ENCODE data around the gene TYMP. TPM values are rescaled to one million over a fixed set of nuclear protein-coding genes. Genes with fewer than 3 reads are reported as not detected.

The TYMP gene
- total and polyA plus RNA-seq, 2 of the 8 experiments (the other 6 are each of a cell fraction or from before 2014, with no cell fraction given), result 0.43 to 0.48 TPM

DNA sequence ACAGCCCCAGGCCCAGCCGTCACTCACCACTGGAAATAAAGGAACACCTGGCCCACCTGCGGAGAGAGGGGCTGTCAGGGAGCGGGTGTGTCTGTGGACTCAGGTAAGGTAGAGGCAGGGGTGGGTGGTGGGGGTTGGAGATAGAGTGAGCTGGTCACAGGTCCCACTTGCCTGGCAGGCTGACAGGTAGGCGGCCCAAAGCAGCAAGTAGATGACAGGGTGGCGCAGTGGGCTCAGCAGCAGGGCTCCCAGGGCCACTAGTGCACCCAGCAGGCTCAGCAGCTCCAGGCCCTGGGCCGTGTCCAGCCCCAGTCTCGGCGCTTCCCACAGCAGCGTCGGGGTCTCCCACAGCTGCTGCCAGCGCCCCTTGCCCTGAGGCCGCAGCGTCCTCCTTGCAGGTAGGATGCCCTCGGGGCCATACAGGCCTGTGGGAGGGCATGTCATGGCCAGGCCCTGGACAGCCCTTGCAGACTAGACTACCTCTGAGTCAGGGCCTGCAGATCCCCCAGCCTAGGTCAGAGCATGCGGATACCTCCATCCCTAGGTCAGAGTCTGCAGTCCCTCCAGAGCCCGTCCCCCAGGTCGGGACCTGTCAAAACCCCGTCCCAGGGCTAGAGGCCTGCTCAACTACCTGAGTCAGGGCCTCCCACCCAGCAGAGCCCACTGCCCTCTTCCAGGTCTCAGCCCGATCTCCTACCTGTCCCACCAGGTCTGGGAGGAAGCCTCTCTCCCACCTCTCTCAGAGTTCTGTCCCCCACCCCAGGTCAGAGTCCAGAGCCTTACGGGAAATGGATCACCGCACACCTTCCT, 23.0 kb downstream of the TYMP start:
- Histone ChIP-seq H2AK5ac (ENCODE audit: low read depth, low read length) (no peak overlapping the region), H3K14ac (ENCODE audit: insufficient read length) (no peak overlapping the region), H3K36me3 (ENCODE audit: control insufficient read depth in 2 of 4, insufficient read depth in 4 of 4, low read length in 3 of 4) (peaks cover 0 to 15% (median 0%) of the 10 kb centered on the region in 4 experiments; a peak in 3 of 8 replicates), H2AFZ (ENCODE audit: low read length) (peak overlapping the region; percentile 98; the same call in 1 of the 2 replicates), H4K20me1 (replicated peaks in 1 of 2; ENCODE audit: control insufficient read depth in 1 of 2, insufficient read depth in 2 of 2, low read length in 2 of 2) (peaks cover 0 to 18% of the 10 kb centered on the region in 2 experiments), H3K56ac (replicated peaks; ENCODE audit: insufficient read length, low read depth, low read length) (peak overlapping the region; percentile 77), H3K4me2 (ENCODE audit: insufficient read depth in 1 of 2, low read depth in 2 of 2, low read length in 2 of 2) (peak overlapping the region; percentile 65 to 96), H3K9me3 (ENCODE audit: insufficient read depth in 2 of 2, low read depth in 1 of 2, low read length in 1 of 2) (no peaks in the 10 kb centered on the region), H3K23ac (ENCODE audit: insufficient read length) (no peak overlapping the region), H4K91ac (replicated peaks; ENCODE audit: insufficient read length, low read length) (no peak overlapping the region), H2BK120ac (replicated peaks; ENCODE audit: low read depth, low read length) (no peak overlapping the region), H2BK15ac (ENCODE audit: low read length) (no peak overlapping the region), H3K4me1 (replicated peaks in 1 of 4; ENCODE audit: control insufficient read depth in 3 of 4, insufficient read depth in 4 of 4, low read length in 3 of 4) (peaks cover 2 to 8% (median 5%) of the 10 kb centered on the region in 4 experiments), H3K4me3 (ENCODE audit: extremely low read depth in 1 of 4, insufficient read depth in 2 of 4, low read depth in 3 of 4, low read length in 4 of 4) (peak overlapping the region; percentile 55 to 100 (median 88)), H3K79me2 (ENCODE audit: control insufficient read depth in 1 of 2, insufficient read depth in 2 of 2, low read length in 2 of 2) (peaks cover 0 to 18% of the 10 kb centered on the region in 2 experiments; a peak in 2 of 4 replicates), H3K79me1 (ENCODE audit: low read depth, low read length) (peaks cover 9% of the 10 kb centered on the region; the same call in 1 of the 2 replicates), H3K23me2 (ENCODE audit: low read depth, low read length) (peaks cover 11% of the 10 kb centered on the region; the same call in 1 of the 2 replicates), H3K18ac (ENCODE audit: extremely low read depth, low read length) (peak overlapping the region; percentile 83), H3K27ac (ENCODE audit: low read depth, low read length) (no peak overlapping the region), H3K27me3 (replicated peaks in 1 of 4; ENCODE audit: control insufficient read depth in 3 of 4, extremely low read depth in 1 of 4, insufficient read depth in 3 of 4, low read length in 3 of 4) (no peaks in the 10 kb centered on the region), H4K5ac (ENCODE audit: insufficient read length, low read depth, low read length) (no peak overlapping the region), H2BK12ac (ENCODE audit: low read depth, low read length) (no peak overlapping the region), H4K8ac (ENCODE audit: extremely low read depth, insufficient read depth, low read length) (no peak overlapping the region; the same call in 1 of the 2 replicates), H3K4ac (replicated peaks; ENCODE audit: insufficient read length, low read depth, low read length) (no peak overlapping the region), H2BK20ac (ENCODE audit: low read length) (no peak overlapping the region), H3K9ac (replicated peaks in 1 of 4; ENCODE audit: extremely low read depth in 1 of 4, low read depth in 3 of 4, low read length in 3 of 4) (peak overlapping the region in 3 of 4 experiments; percentile 6 to 66 (median 35); a peak in 4 of 7 replicates), H2BK5ac (ENCODE audit: low read depth, low read length) (peak overlapping the region; percentile 60; the same call in 1 of the 2 replicates)
- CTCF ChIA-PET (ENCODE audit: partially characterized antibody), result interaction anchor here (0.8 to 2.7 kb wide), 4 partner anchors 9 to 21 kb away, joined by 3 to 22 read pairs (median 4); no protein-coding TSS in a partner anchor
- FAIRE-seq (no peak), DNase-seq (ENCODE audit: low read depth in 1 of 2, low spot score in 2 of 2) (peak in 1 of 2 experiments; percentile 53)
- POLR2A ChIA-PET (ENCODE audit: partially characterized antibody), result interaction anchor here (0.8 to 2.7 kb wide), 5 partner anchors 9 to 37 kb away, joined by 3 to 17 read pairs (median 3); partner anchors contain the start of genes ADM2 and MIOX
- WGBS, 2 experiments (ENCODE audit: extremely low coverage in 1 of 2, insufficient coverage in 1 of 2, insufficient read length in 1 of 2, insufficient replicate concordance in 2 of 2, low coverage in 1 of 2, low lambda C conversion rate in 2 of 2, missing lambda C conversion rate in 1 of 2), result 62% methylated on average over 21 of the region's 21 CpGs; no CpG with 5 or more reads in 1 of the 2 experiments
- TF ChIP-seq BCL11A (IDR thresholded peaks at IDR 0.05; ENCODE audit: low read depth in 2 of 2, low read length in 2 of 2), result no peak
